Measurements from ENCODE around the gene MRE11. TPM values are rescaled to one million over a fixed set of nuclear protein-coding genes. Genes with fewer than 3 reads are reported as not detected.

Gene MRE11
- total and polyA plus RNA-seq, 9 donors, result 5.6 to 23.5 (median 18.4) TPM

- DNase-seq, result no peak
- WGBS, 3 donors, result 3 to 21% (median 9%) methylated on average over 5 of the region's 5 CpGs
- intact Hi-C loops (cut with DNase I), result loop anchor here in 2 of 4 donors (5.0 to 10.0 kb wide), 2 partner anchors 83 to 375 kb away; no protein-coding TSS in a partner anchor
Measured at GRCh38 chr11:94519478-94520084, 25.9 kb upstream of the MRE11 start.

DNA sequence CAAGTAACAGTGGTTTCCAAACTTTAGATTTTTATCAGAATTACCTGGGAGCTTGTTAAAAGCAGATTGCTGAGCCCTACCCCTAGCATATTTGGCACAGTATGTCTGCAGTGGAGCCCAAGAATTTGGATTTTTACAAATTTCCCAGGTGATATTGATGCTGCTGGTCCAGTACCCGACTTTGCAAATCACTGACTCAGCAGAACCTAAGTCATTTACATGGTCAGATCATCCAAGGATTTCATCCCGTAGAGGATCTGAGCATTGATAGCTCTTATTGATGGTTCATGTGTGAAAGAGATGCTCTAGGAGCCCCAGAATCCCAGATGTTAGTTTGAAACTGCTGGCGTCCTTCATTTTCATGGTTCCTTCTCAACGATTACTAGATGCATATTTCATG, 24.7 kb upstream of the MRE11 start:
- TF ChIP-seq POLR2A (IDR thresholded peaks at IDR 0.05) (no peak), EP300 (IDR thresholded peaks at IDR 0.05) (no peak), CTCF (IDR thresholded peaks at IDR 0.05) (no peak)
- no peak for DNase-seq
- 62 to 66% (median 63%) methylated on average over 4 of the region's 4 CpGs for whole genome bisulfite sequencing, 3 donors
- Histone ChIP-seq H3K9me3 (no peaks in the 10 kb centered on the region), H3K27me3 (no peaks in the 10 kb centered on the region), H3K27ac (no peak overlapping the region), H3K4me1 (ENCODE audit: insufficient read depth) (no peaks in the 10 kb centered on the region), H3K36me3 (no peaks in the 10 kb centered on the region), H3K4me3 (no peak overlapping the region)
- intact Hi-C loops (cut with DNase I), result no loop called here

More at GRCh38 chr11:94519478-94520084, 25.9 kb upstream of the MRE11 start:
- no peaks in the 10 kb centered on the region for H3K4me1 ChIP-seq (ENCODE audit: insufficient read depth)
- no peak overlapping the region for H3K27ac ChIP-seq
- H3K4me3 ChIP-seq, result no peak overlapping the region
- H3K27me3 ChIP-seq, result no peaks in the 10 kb centered on the region
- no peaks in the 10 kb centered on the region for H3K9me3 ChIP-seq
- H3K36me3 ChIP-seq, result no peaks in the 10 kb centered on the region
- TF ChIP-seq CTCF (IDR thresholded peaks at IDR 0.05) (peak; percentile 27 to 61 (median 37)), EP300 (IDR thresholded peaks at IDR 0.05) (no peak)

- 0 to 91% (median 28%) methylated on average over 1 of the region's 1 CpG for whole genome bisulfite sequencing, 3 donors
- DNase-seq, result no peak
- intact Hi-C loops (cut with DNase I), result no loop called here
- TF ChIP-seq CTCF (IDR thresholded peaks at IDR 0.05) (no peak), POLR2A (IDR thresholded peaks at IDR 0.05) (no peak), EP300 (IDR thresholded peaks at IDR 0.05) (no peak)
- H3K9me3 ChIP-seq, result no peaks in the 10 kb centered on the region
- H3K27me3 ChIP-seq, result no peaks in the 10 kb centered on the region
- H3K4me3 ChIP-seq, result no peak overlapping the region
- H3K27ac ChIP-seq, result no peak overlapping the region
- no peaks in the 10 kb centered on the region for H3K4me1 ChIP-seq (ENCODE audit: insufficient read depth)
- no peaks in the 10 kb centered on the region for H3K36me3 ChIP-seq
Measured at GRCh38 chr11:94516725-94517124, 23.1 kb upstream of the MRE11 start.

GRCh38 chr11:94515398-94515797, 21.8 kb upstream of the MRE11 start:
- TF ChIP-seq CTCF (IDR thresholded peaks at IDR 0.05) (no peak), EP300 (IDR thresholded peaks at IDR 0.05) (no peak), POLR2A (IDR thresholded peaks at IDR 0.05) (no peak)
- H3K27me3 ChIP-seq, result no peaks in the 10 kb centered on the region
- no peak overlapping the region for H3K27ac ChIP-seq
- no peaks in the 10 kb centered on the region for H3K9me3 ChIP-seq
- H3K4me3 ChIP-seq, result no peak overlapping the region
- no peak for DNase-seq
- intact Hi-C loops (cut with DNase I), result no loop called here
- 63 to 71% (median 64%) methylated on average over 2 of the region's 2 CpGs for WGBS, 3 donors
- no peaks in the 10 kb centered on the region for H3K4me1 ChIP-seq (ENCODE audit: insufficient read depth)
- no peaks in the 10 kb centered on the region for H3K36me3 ChIP-seq
